IMR-90 (cell line): ENCODE measurements around the gene SLC22A15. TPM values are rescaled to one million over a fixed set of nuclear protein-coding genes. Genes with fewer than 3 reads are reported as not detected.
A peak's percentile ranks its signal among the peaks of the same experiment; 100 is the strongest.

ENCODE experiments used
- ATAC-seq: fragments of 200-7000 bp; cut with Tn5 transposase; 2 replicates; pipeline ENCODE4 v1.9.1; 2020; ENCODE audit warnings: low read depth, mild to moderate bottlenecking, moderate library complexity
- BruUV-seq: library from RNA; stranded (reverse); fragments of 400-500 nt; replicated peaks from 2 replicates; lab custom pipeline; 2021; lab: Mats Ljungman, UMichigan
- CTCF ChIA-PET: fragments of 300-600 bp; formaldehyde crosslinking; extraction: SDS; loops from one replicate; lab custom pipeline; 2021; ENCODE audit warnings: antibody characterized with exemption; lab: Yijun Ruan, JAX
- POLR2A ChIA-PET: fragments of 300-600 bp; sonication (Branson Sonifier 250); formaldehyde crosslinking; loops from one replicate; lab custom pipeline; 2022; ENCODE audit warnings: antibody characterized with exemption; ENCODE audit not compliant: unreplicated experiment; lab: Charles Lee
- DNase-seq: peaks from one replicate; pipeline ENCODE4 v3.0.0; 2013
- H2AFZ ChIP-seq: replicated peaks from 2 replicates; pipeline ENCODE3; 2013; ENCODE audit warnings: low read length, mild to moderate bottlenecking; ENCODE audit not compliant: poor library complexity
- H2AK5ac ChIP-seq: 2 replicates; pipeline ENCODE4 v1.6.1; 2013; ENCODE audit warnings: low read depth, low read length, inconsistent platforms
- H2AK9ac ChIP-seq: replicated peaks from 2 replicates; pipeline ENCODE3; 2013; ENCODE audit warnings: mild to moderate bottlenecking, low read depth, low read length, moderate library complexity; ENCODE audit not compliant: poor library complexity
- H2BK120ac ChIP-seq: 2 replicates; pipeline ENCODE4 v1.6.1; 2013; ENCODE audit warnings: low read depth, low read length, inconsistent platforms
- H2BK15ac ChIP-seq: 3 replicates; pipeline ENCODE4 v1.6.1; 2013; ENCODE audit warnings: low read depth, low read length, inconsistent platforms
- H2BK20ac ChIP-seq: 2 replicates; pipeline ENCODE4 v1.6.1; 2013; ENCODE audit warnings: low read depth, mild to moderate bottlenecking, inconsistent platforms, low read length, moderate library complexity
- H2BK5ac ChIP-seq: 2 replicates; pipeline ENCODE4 v1.6.1; 2013; ENCODE audit warnings: mild to moderate bottlenecking, low read depth, low read length, inconsistent platforms; ENCODE audit not compliant: poor library complexity, severe bottlenecking
- H3K14ac ChIP-seq: replicated peaks from 2 replicates; pipeline ENCODE4 v1.6.1; 2013; ENCODE audit warnings: low read depth, low read length, inconsistent platforms
- H3K18ac ChIP-seq: 2 replicates; pipeline ENCODE4 v1.6.1; 2013; ENCODE audit warnings: low read depth, low read length, control low read depth
- H3K23ac ChIP-seq: 2 replicates; pipeline ENCODE4 v1.6.1; 2013; ENCODE audit warnings: low read depth, low read length, inconsistent platforms
- H3K27ac ChIP-seq: 2 replicates; pipeline ENCODE4 v1.5.1; 2013; ENCODE audit warnings: mild to moderate bottlenecking, control low read depth, low read length; ENCODE audit not compliant: insufficient read depth
- H3K27me3 ChIP-seq: 2 replicates; pipeline ENCODE4 v1.6.1; 2013; ENCODE audit warnings: low read length; ENCODE audit not compliant: control insufficient read depth, insufficient read depth
- H3K36me3 ChIP-seq: 2 replicates; pipeline ENCODE4 v1.6.1; 2013; ENCODE audit warnings: low read length, mixed read lengths; ENCODE audit not compliant: control insufficient read depth, insufficient read depth
- H3K4ac ChIP-seq: 2 replicates; pipeline ENCODE4 v1.6.1; 2013; ENCODE audit warnings: low read depth, low read length, inconsistent platforms
- H3K4me1 ChIP-seq: 2 replicates; pipeline ENCODE4 v1.6.1; 2013; ENCODE audit warnings: low read length, mixed read lengths; ENCODE audit not compliant: control insufficient read depth, insufficient read depth
- H3K4me2 ChIP-seq: 2 replicates; pipeline ENCODE4 v1.6.1; 2013; ENCODE audit warnings: low read depth, mild to moderate bottlenecking, control low read depth, low read length, moderate library complexity
- H3K4me3 ChIP-seq: 2 replicates; pipeline ENCODE4 v1.5.1; 2013; ENCODE audit warnings: low read depth, mild to moderate bottlenecking, control low read depth, low read length, moderate library complexity; ENCODE audit not compliant: insufficient read depth
- H3K56ac ChIP-seq: 2 replicates; pipeline ENCODE4 v1.6.1; 2013; ENCODE audit warnings: low read length, inconsistent platforms; ENCODE audit not compliant: insufficient read depth; ENCODE audit errors: extremely low read depth
- H3K79me1 ChIP-seq, 2 experiments: 2 replicates each; pipeline ENCODE4 v1.6.1; 2013; ENCODE audit warnings: low read length in 2 of 2, inconsistent platforms in 1 of 2, low read depth in 1 of 2
- H3K9ac ChIP-seq: 2 replicates; pipeline ENCODE4 v1.6.1; 2013; ENCODE audit warnings: low read depth, low read length, control low read depth
- H3K9me1 ChIP-seq: 2 replicates; pipeline ENCODE4 v1.6.1; 2013; ENCODE audit warnings: low read length, inconsistent platforms; ENCODE audit not compliant: insufficient read depth
- H3K9me3 ChIP-seq: 2 replicates; pipeline ENCODE4 v1.6.1; 2013; ENCODE audit warnings: low read length; ENCODE audit not compliant: control insufficient read depth, insufficient read depth
- H4K20me1 ChIP-seq: 2 replicates; pipeline ENCODE4 v1.6.1; 2013; ENCODE audit warnings: low read length, inconsistent platforms; ENCODE audit not compliant: insufficient read depth
- H4K5ac ChIP-seq: 2 replicates; pipeline ENCODE4 v1.6.1; 2013; ENCODE audit warnings: mild to moderate bottlenecking, low read depth, low read length, control low read depth
- H4K8ac ChIP-seq, 2 experiments: 2 replicates each; pipeline ENCODE4 v1.6.1; 2013; ENCODE audit warnings: low read depth in 2 of 2, low read length in 2 of 2, control low read depth in 1 of 2, inconsistent platforms in 1 of 2
- H4K91ac ChIP-seq: 2 replicates; pipeline ENCODE4 v1.6.1; 2013; ENCODE audit warnings: low read depth, low read length, inconsistent platforms; ENCODE audit not compliant: insufficient read depth
- BHLHE40 ChIP-seq: fragments of 150-350 bp; IDR thresholded peaks from 2 replicates; pipeline ENCODE4 v1.6.1; 2016; ENCODE audit warnings: mild to moderate bottlenecking, low read depth, low read length
- FOS ChIP-seq: fragments of 150-350 bp; IDR thresholded peaks from 2 replicates; pipeline ENCODE4 v1.6.1; 2016; ENCODE audit warnings: low read depth, low read length
- NFE2L2 ChIP-seq: fragments of 150-350 bp; IDR thresholded peaks from 2 replicates; pipeline ENCODE4 v1.6.1; 2016; ENCODE audit warnings: low read depth, mild to moderate bottlenecking, low read length
- WGBS, 2 experiments: methylation state at CpG; one replicate each; pipeline versions ENCODE4 v1.1.5 to v1.1.7; 2013; ENCODE audit warnings: missing lambda C conversion rate in 2 of 2; ENCODE audit not compliant: insufficient read length in 1 of 2; ENCODE audit errors: extremely low coverage in 2 of 2; 5-methylcytosine and 5-hydroxymethylcytosine counted together
- dilution Hi-C: fragments of 300-500 bp; cut with HindIII; formaldehyde crosslinking; loops from one replicate; pipeline ENCODE4 v1.14.3; 2018; ENCODE audit warnings: low sequenced_read_pairs; ENCODE audit not compliant: unreplicated experiment
- in situ Hi-C: fragments of 300-500 bp; cut with MboI; formaldehyde crosslinking; loops from 3 replicates; pipeline ENCODE4 v1.14.3; 2019; ENCODE audit warnings: low sequenced_read_pairs, inconsistent platforms, mixed read lengths
- intact Hi-C: fragments of 100-400 bp; cut with micrococcal nuclease; formaldehyde crosslinking; loops from 2 replicates; pipeline ENCODE4 v1.10.0; 2022
- polyA plus RNA-seq, 3 experiments: library from polyadenylated mRNA; depleted of rRNA; stranded (reverse); fragments of >200 nt; gene quantifications; 2 replicates each; pipeline ENCODE4 v1.2.3, GENCODE V29; 2012; ENCODE audit warnings: low replicate concordance in 1 of 3
- total RNA-seq: library from RNA; depleted of rRNA; stranded (reverse); fragments of >200 nt; gene quantifications from 2 replicates; pipeline ENCODE4 v1.2.3, GENCODE V29; 2012
- TF ChIP-seq, protein P1 (sequence below): conservative IDR thresholded peaks from 2 replicates; pipeline ENCODE4 v1.5.1; 2012; ENCODE audit warnings: mild to moderate bottlenecking, low read depth, low read length, improper control_type of control experiment
- TF ChIP-seq, protein P2 (sequence below): fragments of 150-350 bp; IDR thresholded peaks from 2 replicates; pipeline ENCODE4 v1.6.1; 2016; ENCODE audit warnings: low read depth, mild to moderate bottlenecking, low read length, moderate library complexity, borderline replicate concordance

The SLC22A15 gene
- total and polyA plus RNA-seq, 2 of the 4 experiments (the other 2 are of a cell fraction), result under 0.01 to 0.02 TPM

DNA sequence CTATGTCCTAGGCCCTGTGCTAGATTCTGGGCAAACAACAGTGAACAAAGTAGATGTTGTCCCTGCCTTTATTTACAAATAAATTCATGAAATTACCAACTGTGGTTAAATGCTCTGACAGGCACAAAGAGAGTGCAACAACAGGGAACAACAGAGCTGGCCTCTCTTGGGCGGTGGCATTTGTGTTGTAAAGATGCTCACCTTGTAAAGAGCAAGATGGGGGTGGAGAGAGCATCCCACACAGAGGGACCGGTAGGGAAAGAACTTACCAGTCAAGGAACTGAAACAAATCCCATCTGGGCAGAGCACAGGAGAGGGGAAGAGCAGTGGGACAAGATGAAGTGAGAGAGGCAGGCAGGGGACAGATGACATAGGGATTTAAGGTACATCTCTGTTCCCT lies 21.6 kb upstream of the SLC22A15 start:
- Histone ChIP-seq H3K27ac (no peak overlapping the region), H3K14ac (no peak overlapping the region), H3K56ac (0 out of 2 replicates have a peak overlapping the region, but pooled peaks have one; percentile 6), H2BK20ac (no peak overlapping the region), H4K91ac (no peak overlapping the region), H3K4ac (no peak overlapping the region), H3K79me1 (no peaks in the 10 kb centered on the region), H2BK15ac (no peak overlapping the region), H3K4me1 (no peaks in the 10 kb centered on the region), H2AK9ac (no peak overlapping the region), H4K8ac (no peak overlapping the region), H4K5ac (no peak overlapping the region), H3K9me1 (no peaks in the 10 kb centered on the region), H2BK120ac (no peak overlapping the region), H3K9ac (no peak overlapping the region), H3K9me3 (no peaks in the 10 kb centered on the region), H4K20me1 (no peaks in the 10 kb centered on the region), H3K4me2 (no peak overlapping the region), H2AK5ac (no peak overlapping the region), H3K23ac (no peak overlapping the region), H3K36me3 (no peaks in the 10 kb centered on the region), H2AFZ (no peak overlapping the region), H2BK5ac (no peak overlapping the region), H3K4me3 (no peak overlapping the region), H3K18ac (no peak overlapping the region), H3K27me3 (no peaks in the 10 kb centered on the region)
- 8% methylated on average over 2 of the region's 2 CpGs; no CpG with 5 or more reads in 1 of the 2 experiments for WGBS, 2 experiments
- TF ChIP-seq, protein P1, sequence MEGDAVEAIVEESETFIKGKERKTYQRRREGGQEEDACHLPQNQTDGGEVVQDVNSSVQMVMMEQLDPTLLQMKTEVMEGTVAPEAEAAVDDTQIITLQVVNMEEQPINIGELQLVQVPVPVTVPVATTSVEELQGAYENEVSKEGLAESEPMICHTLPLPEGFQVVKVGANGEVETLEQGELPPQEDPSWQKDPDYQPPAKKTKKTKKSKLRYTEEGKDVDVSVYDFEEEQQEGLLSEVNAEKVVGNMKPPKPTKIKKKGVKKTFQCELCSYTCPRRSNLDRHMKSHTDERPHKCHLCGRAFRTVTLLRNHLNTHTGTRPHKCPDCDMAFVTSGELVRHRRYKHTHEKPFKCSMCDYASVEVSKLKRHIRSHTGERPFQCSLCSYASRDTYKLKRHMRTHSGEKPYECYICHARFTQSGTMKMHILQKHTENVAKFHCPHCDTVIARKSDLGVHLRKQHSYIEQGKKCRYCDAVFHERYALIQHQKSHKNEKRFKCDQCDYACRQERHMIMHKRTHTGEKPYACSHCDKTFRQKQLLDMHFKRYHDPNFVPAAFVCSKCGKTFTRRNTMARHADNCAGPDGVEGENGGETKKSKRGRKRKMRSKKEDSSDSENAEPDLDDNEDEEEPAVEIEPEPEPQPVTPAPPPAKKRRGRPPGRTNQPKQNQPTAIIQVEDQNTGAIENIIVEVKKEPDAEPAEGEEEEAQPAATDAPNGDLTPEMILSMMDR, result no peak
- TF ChIP-seq FOS (no peak), NFE2L2 (no peak), BHLHE40 (no peak)
- TF ChIP-seq, protein P2, sequence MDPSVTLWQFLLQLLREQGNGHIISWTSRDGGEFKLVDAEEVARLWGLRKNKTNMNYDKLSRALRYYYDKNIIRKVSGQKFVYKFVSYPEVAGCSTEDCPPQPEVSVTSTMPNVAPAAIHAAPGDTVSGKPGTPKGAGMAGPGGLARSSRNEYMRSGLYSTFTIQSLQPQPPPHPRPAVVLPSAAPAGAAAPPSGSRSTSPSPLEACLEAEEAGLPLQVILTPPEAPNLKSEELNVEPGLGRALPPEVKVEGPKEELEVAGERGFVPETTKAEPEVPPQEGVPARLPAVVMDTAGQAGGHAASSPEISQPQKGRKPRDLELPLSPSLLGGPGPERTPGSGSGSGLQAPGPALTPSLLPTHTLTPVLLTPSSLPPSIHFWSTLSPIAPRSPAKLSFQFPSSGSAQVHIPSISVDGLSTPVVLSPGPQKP, result no peak
- dilution Hi-C loops (no loop called here), in situ Hi-C loops (no loop called here), intact Hi-C loops (no loop called here)
- DNase-seq (no peak), ATAC-seq (no peak)
- no TSS peak for BruUV-seq
- CTCF ChIA-PET, result no interaction called here
- POLR2A ChIA-PET, result no interaction called here
